ENCODE data around the gene EIF4ENIF1.
"Not testable (repeated sequence)": the region's sequence is repeated elsewhere in the genome, so short reads cannot be mapped to it uniquely, and the experiment has no call there.

Gene EIF4ENIF1

DNA sequence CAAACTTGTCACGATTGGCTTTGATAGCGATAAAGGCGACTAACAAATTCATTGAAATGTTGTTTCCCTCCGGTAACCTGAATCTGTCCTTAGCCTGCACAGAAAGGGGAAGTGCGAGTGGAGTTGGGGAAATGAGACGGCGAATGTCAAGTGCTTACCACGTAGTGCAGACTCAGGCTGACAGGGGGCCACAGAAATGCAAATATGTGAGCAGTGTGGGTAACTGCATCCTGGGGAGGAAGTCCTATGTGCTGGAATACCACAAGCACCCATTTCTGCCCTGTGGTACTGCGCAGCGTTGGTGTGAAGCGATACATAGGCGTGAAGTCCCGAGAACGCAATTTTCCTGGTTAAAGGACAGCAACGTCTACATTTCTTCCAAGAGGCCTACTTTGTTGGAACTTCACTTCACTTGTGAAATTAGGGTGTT lies 869 bp upstream of the EIF4ENIF1 start:
- TF ChIP-seq ZFX (IDR thresholded peaks at IDR 0.05): no peak
- TF ChIP-seq, protein P1, sequence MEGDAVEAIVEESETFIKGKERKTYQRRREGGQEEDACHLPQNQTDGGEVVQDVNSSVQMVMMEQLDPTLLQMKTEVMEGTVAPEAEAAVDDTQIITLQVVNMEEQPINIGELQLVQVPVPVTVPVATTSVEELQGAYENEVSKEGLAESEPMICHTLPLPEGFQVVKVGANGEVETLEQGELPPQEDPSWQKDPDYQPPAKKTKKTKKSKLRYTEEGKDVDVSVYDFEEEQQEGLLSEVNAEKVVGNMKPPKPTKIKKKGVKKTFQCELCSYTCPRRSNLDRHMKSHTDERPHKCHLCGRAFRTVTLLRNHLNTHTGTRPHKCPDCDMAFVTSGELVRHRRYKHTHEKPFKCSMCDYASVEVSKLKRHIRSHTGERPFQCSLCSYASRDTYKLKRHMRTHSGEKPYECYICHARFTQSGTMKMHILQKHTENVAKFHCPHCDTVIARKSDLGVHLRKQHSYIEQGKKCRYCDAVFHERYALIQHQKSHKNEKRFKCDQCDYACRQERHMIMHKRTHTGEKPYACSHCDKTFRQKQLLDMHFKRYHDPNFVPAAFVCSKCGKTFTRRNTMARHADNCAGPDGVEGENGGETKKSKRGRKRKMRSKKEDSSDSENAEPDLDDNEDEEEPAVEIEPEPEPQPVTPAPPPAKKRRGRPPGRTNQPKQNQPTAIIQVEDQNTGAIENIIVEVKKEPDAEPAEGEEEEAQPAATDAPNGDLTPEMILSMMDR (conservative IDR thresholded peaks at IDR 0.05): no peak

DNA sequence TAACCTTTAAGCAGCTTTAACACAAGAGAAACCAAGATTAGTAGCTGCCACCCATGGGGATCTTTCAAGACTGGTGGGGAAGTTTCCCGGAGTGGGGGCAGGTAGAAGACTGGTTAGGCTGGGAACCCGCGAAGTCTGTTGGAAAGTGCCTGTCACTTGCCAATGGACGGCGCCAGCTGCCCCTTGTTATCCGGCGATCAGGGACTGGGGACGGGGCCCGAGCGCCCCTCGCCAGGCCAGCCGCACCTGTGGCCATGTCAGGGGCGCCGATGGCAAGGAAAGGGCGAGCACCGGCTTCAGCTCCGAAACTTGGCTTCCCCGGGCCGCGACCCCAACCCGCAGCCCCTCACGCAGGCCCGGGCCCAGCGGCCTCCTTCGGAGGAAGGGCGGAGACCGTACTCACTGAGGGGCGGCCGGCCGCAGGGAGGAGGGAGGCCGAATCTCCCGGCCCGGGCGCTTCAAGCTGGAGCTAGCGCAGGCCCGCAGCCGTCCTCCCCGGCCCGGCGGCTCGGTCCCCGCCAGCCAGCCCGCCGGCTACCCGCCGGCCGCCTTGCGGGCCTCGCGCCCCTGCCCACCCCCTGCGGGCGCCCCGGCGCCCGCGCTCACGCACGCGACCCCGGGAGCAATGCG lies 539 bp downstream of the EIF4ENIF1 start:
- peak overlapping the region; percentile 92 for H3K27ac ChIP-seq
- TF ChIP-seq, protein P1 (conservative IDR thresholded peaks at IDR 0.05): no peak
- TF ChIP-seq ZFX (IDR thresholded peaks at IDR 0.05): peak; percentile 95

More for the DNA sequence above, 869 bp upstream of the EIF4ENIF1 start:
- H3K27ac ChIP-seq: peak overlapping the region; percentile 92

DNA sequence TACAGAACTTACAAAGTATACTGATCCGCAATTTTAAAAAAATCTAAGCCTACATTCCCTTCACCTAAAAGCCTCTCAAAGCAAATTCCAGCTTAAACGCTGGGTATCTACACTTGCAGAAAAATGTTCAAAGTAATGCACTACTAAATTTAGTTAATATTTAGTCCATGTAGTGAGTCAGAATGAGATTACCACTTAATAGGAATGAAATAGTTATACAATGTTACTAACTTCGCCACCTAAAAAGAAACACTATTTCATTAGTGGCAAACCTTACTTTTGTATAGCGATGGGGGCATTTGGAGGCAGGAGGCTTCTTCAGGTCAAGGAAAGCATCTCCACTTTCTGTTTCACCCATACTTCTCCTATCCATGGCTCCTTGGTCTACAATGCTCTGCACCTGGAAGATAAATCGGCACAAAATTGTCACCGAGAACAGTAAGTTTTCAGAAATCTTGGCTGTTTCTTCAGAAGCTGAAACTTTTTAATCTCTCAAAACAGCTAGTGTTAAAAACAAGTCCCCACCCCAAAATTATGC lies 1.2 kb downstream of the EIF4ENIF1 start:
- TF ChIP-seq, protein P1 (conservative IDR thresholded peaks at IDR 0.05): no peak
- TF ChIP-seq ZFX (IDR thresholded peaks at IDR 0.05): no peak
- peak overlapping the region; percentile 92 for H3K27ac ChIP-seq

DNA sequence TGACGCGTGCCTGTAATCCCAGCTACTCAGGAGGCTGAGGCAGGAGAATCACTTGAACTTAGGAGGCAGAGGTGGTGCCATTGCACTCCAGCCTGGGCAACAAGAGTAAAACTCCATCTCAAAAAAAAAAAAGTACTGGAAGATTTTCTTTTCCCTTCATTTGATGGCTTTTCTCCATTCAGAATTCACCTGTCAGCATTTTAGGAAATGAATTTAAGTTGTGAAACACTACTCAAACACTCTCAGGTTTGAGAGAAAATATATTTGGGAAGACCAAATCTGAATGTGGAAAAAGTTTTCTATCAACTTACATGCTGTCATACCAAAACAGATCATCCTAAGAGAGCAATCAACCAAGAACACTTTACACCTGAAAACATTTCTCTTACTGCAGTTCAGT lies 2.7 kb downstream of the EIF4ENIF1 start:
- TF ChIP-seq, protein P1 (conservative IDR thresholded peaks at IDR 0.05): no peak
- no peak for TF ChIP-seq ZFX (IDR thresholded peaks at IDR 0.05)

DNA sequence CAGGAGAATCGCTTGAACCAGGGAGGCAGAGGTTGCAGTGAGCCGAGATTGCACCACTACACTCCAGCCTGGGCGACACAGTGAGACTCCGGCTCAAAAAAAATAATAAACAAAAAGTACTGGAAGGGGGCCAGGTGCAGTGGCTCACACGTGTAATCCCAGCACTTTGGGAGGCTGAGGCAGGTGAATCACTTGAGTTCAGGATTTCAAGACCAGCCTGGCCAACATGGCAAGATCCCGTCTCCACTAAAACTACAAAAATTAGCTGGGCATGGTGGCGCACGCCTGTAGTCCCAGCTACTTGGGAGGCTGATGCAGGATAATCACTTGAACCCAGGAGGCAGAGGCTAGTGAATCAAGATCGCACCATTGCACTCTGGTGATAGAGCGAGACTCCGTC lies 3.3 kb downstream of the EIF4ENIF1 start:
- not testable (repeated sequence) for H3K27ac ChIP-seq

More for the DNA sequence above, 2.7 kb downstream of the EIF4ENIF1 start:
- no peak overlapping the region for H3K27ac ChIP-seq

DNA sequence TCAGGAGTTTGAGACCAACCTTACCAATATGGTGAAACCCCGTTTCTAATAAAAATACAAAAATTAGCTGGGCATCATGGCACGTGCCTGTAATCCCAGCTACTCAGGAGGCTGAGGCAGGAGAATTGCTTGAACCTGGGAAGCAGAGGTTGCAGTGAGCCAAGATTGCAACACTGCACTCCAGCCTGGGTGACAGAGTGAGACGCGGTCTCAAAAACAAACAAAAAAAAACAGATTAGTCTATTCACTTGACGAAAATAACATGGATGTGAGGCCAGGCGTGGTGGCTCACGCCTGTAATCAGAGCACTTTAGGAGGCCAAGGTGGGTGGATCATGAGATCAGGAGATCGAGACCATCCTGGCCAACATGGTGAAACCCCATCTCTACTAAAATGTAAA lies 7.2 kb downstream of the EIF4ENIF1 start:
- H3K27ac ChIP-seq: not testable (repeated sequence)

DNA sequence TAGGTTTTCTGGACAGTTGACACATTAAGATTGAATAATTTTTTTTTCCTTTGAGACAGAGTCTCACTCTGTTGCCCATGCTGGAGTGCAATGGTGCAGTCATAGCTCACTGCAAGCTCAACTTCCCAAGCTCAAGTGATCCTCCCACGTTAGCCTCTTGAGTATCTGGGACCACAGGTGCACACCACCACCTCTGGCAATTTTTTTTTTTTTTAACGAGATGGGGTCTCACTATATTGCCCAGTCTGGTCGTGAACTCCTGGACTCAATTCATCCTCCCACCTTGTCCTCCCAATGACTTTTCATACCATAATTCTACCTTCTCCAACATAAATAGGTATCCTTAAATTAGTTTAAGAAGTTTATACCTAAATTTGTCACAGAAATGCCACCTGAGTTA lies 8.5 kb downstream of the EIF4ENIF1 start:
- TF ChIP-seq ZFX (IDR thresholded peaks at IDR 0.05): no peak
- TF ChIP-seq, protein P1 (conservative IDR thresholded peaks at IDR 0.05): no peak
- no peak overlapping the region for H3K27ac ChIP-seq

DNA sequence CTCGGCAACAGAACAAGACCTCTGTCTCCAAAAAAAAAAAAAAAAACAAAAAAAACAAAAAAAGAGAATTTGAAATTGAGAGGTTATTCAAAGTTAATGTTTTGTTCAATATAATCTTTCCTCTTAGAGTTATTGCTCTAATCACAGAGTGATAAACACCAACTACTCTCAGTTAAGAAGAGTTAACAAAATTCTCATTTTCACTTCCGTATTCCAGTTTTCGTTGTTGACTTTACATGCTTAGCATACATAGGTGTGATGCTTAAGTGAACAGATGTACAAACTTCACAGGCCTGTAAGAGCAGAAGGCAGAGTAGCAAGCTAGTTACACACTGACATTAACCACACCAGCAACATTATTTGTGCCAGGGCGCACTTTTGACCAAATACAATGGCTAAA lies 12.3 kb downstream of the EIF4ENIF1 start:
- no peak for TF ChIP-seq ZFX (IDR thresholded peaks at IDR 0.05)
- TF ChIP-seq, protein P1 (conservative IDR thresholded peaks at IDR 0.05): no peak
- no peak overlapping the region for H3K27ac ChIP-seq
